Endothelial cell (in vitro differentiated cells): ENCODE data around the gene PIGH. TPM values are rescaled to one million over a fixed set of nuclear protein-coding genes. Genes with fewer than 3 reads are reported as not detected.
A peak's percentile ranks its signal among the peaks of the same experiment; 100 is the strongest.

Experiments used
- DNase-seq: peaks from one replicate; pipeline ENCODE4 v3.0.0; 2021; ENCODE audit warnings: low spot score
- H3K27ac Mint-ChIP-seq: one replicate; pipeline ENCODE4 v1.8.0; 2021; ENCODE audit warnings: mixed read lengths, inconsistent platforms; ENCODE audit not compliant: unreplicated experiment
- H3K27me3 Mint-ChIP-seq: one replicate; pipeline ENCODE4 v1.8.0; 2021; ENCODE audit warnings: mild to moderate bottlenecking, moderate library complexity, mixed read lengths, inconsistent platforms; ENCODE audit not compliant: unreplicated experiment
- H3K36me3 Mint-ChIP-seq: one replicate; pipeline ENCODE4 v1.8.0; 2021; ENCODE audit warnings: mild to moderate bottlenecking, low read depth, mixed read lengths, inconsistent platforms; ENCODE audit not compliant: unreplicated experiment
- H3K4me1 Mint-ChIP-seq: one replicate; pipeline ENCODE4 v1.8.0; 2021; ENCODE audit warnings: mild to moderate bottlenecking, mixed read lengths, inconsistent platforms; ENCODE audit not compliant: unreplicated experiment
- H3K4me3 Mint-ChIP-seq: one replicate; pipeline ENCODE4 v1.8.0; 2021; ENCODE audit warnings: mild to moderate bottlenecking, mixed read lengths, inconsistent platforms; ENCODE audit not compliant: unreplicated experiment
- H3K9me3 Mint-ChIP-seq: one replicate; pipeline ENCODE4 v1.8.0; 2021; ENCODE audit warnings: mixed read lengths, inconsistent platforms; ENCODE audit not compliant: unreplicated experiment
- CTCF ChIP-seq: fragments of 200-600 bp; sonication (generic); IDR thresholded peaks from one replicate; pipeline ENCODE4 v1.5.0; 2021; ENCODE audit warnings: antibody characterized with exemption; ENCODE audit not compliant: unreplicated experiment
- total RNA-seq: library from RNA; stranded (reverse); fragmentation: NEBNext Ultra II Directional; extraction: Animal tissue kit (Norgen Biotek cat#: 25700); gene quantifications from one replicate; pipeline ENCODE4 v1.2.1, GENCODE V29; 2021; ENCODE audit not compliant: unreplicated experiment

PIGH gene
- total RNA-seq, 1 donor from 2014 or later, result 7.8 TPM

- Mint-ChIP-seq H3K27me3 (peaks cover 13% of the 10 kb centered on the region), H3K9me3 (no peaks in the 10 kb centered on the region), H3K4me1 (peaks cover 35% of the 10 kb centered on the region), H3K36me3 (peaks cover 4% of the 10 kb centered on the region), H3K4me3 (peak overlapping the region; percentile 94), H3K27ac (peak overlapping the region; percentile 92)
- DNase-seq, result no peak
- TF ChIP-seq CTCF, result no peak
Measured at GRCh38 chr14:67620217-67620785, 20.2 kb upstream of the PIGH start.

- peak within 1 kb of the TSS; percentile 98 for H3K27ac Mint-ChIP-seq
- H3K4me3 Mint-ChIP-seq, result peak within 1 kb of the TSS; percentile 94
Measured at GRCh38 chr14:67619446-67620216, 19.6 kb upstream of the PIGH start, which contains the start of gene ARG2. Gene ARG2, plus strand, starts transcription at chr14:67619920. Its CDS starts 58 bp downstream, at chr14:67619978.

GRCh38 chr14:67618617-67619063, 18.6 kb upstream of the PIGH start:
- Mint-ChIP-seq H3K36me3 (no peaks in the 10 kb centered on the region), H3K9me3 (no peaks in the 10 kb centered on the region), H3K4me1 (peaks cover 35% of the 10 kb centered on the region), H3K4me3 (peak overlapping the region; percentile 72), H3K27me3 (peaks cover 15% of the 10 kb centered on the region), H3K27ac (peak overlapping the region; percentile 98)
- DNase-seq, result peak; percentile 17
- TF ChIP-seq CTCF, result peak; percentile 75

More at GRCh38 chr14:67619446-67620216, 19.6 kb upstream of the PIGH start, which contains the start of gene ARG2:
- Mint-ChIP-seq H3K27me3 (peaks cover 14% of the 10 kb centered on the region), H3K36me3 (peaks cover 4% of the 10 kb centered on the region), H3K9me3 (no peaks in the 10 kb centered on the region), H3K4me1 (peaks cover 35% of the 10 kb centered on the region)
- TF ChIP-seq CTCF, result no peak
- peak; percentile 95 for DNase-seq

- no peak overlapping the region for H3K27ac Mint-ChIP-seq
- no peaks in the 10 kb centered on the region for H3K9me3 Mint-ChIP-seq
- peaks cover 5% of the 10 kb centered on the region for H3K27me3 Mint-ChIP-seq
- TF ChIP-seq CTCF, result no peak
- no peak for DNase-seq
- H3K36me3 Mint-ChIP-seq, result no peaks in the 10 kb centered on the region
- H3K4me3 Mint-ChIP-seq, result no peak overlapping the region
- H3K4me1 Mint-ChIP-seq, result no peaks in the 10 kb centered on the region
Measured at GRCh38 chr14:67610491-67610890, 10.4 kb upstream of the PIGH start.
